GM19099 (cell line): ENCODE results near the gene USP20.

Experiments used
- POLR2A ChIP-seq: IDR thresholded peaks from 3 replicates; pipeline ENCODE4 v1.6.1; 2011; ENCODE audit warnings: low read depth; ENCODE audit not compliant: insufficient read length; ENCODE audit errors: extremely low read depth

The USP20 gene

DNA sequence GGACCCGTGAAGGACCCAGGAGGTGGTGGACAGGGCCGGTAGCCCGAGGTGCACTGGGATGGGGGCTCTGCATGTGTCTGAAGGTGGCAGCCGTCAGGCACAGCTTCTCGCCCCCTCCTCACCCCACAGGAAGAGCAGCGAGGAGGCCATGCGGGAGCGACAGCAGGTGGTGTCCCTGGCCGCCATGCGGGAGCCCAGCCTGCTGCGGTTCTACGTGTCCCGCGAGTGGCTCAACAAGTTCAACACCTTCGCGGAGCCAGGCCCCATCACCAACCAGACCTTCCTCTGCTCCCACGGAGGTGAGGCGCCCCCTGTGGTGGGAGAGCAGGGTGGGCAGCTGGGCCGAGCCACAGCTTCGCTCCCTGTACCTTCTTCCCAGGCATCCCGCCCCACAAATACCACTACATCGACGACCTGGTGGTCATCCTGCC lies 39.9 kb downstream of the USP20 start:
- TF ChIP-seq POLR2A, result no peak

DNA sequence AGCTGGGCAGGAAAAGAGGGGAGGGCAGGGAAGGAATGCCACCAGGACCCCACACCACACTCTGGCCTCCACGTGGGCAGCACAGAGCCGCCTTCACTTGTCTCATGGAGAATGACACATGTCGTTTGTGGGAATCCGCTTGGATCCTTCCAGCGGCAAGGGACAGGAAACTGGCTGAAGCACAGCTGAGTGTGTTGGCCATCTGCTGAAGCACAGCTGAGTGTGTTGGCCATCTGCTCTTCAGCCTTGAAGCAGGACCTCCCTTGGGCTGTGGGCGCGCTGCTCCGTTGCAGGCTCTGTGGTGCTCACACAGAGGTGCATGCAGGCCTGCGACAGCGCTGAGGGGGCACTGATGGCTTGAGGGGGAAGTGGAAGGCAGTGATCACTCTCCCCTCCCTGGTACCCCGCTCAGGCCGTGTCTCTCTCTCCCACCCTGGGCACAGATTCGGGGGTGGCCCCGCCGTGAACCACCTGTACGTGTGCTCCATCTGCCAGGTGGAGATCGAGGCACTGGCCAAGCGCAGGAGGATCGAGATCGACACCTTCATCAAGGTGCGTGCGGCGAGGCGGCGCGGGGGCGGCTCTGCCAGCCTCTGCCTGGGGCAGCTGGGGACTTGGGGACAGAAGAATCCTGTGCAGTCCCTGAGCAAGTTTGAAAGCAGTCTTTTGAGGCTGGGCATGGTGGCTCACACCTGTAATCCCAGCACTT lies 40.6 kb downstream of the USP20 start:
- no peak for TF ChIP-seq POLR2A

DNA sequence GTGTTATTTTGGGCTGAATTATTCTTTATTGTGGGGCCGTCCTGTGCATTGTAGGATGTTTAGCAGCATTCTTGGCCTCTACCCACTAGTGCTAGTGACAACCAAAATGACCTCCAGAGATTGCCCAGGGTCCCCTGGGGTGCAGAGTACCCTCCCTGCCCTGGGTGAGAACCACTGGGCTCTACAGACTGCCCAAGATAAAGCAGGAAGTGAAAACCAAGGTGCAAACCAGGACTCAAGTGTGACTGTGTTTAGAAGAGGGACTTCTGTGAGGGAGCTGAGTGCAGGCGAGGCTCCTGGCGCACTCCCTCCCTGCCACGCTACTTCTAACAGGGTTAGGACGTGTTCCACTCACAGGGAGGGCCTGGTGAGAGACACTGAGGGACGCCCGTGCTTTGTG lies 41.6 kb downstream of the USP20 start:
- TF ChIP-seq POLR2A, result no peak

DNA sequence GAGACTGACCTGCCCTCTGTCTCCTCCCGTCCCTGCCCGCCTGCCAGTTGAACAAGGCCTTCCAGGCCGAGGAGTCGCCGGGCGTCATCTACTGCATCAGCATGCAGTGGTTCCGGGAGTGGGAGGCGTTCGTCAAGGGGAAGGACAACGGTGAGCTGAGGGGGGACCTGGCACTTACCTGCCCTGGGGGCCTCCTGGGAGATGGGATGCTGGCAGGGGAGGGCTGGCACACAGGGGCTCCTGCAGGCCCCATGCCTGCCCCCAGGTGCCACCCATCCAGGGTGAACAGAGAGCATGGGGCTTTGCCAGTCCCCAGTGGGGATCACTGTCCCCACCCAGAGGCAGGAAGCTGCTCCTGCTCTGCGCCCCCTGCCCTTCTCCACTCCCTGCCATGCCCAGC lies 43.0 kb downstream of the USP20 start:
- no peak for TF ChIP-seq POLR2A

DNA sequence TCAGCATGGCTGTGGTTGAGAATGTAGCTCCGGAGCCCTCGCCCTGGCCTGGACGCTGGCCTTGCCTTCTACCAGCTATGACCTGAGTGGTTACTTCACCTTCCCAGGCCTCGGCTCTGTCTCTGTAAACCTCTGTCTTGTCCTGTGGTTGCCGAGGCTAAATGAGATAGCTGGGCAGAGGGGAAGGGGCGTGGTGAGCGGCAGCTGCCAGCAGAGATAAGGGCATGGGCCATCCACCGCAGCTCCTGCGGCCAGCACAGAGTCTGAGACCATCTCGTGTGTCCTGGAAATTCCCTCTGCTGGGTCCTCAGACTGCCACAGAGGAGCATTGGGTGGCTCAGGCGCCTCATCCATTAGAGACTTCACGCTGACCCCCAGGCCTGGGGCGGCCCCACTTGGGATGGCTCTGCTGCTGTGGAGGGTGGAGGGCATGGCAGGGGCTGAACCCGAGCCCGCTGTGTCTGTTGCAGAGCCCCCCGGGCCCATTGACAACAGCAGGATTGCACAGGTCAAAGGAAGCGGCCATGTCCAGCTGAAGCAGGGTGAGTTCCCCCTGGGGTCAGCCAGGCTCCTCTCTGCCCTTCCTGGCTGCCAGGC lies 43.9 kb downstream of the USP20 start:
- TF ChIP-seq POLR2A, result no peak

DNA sequence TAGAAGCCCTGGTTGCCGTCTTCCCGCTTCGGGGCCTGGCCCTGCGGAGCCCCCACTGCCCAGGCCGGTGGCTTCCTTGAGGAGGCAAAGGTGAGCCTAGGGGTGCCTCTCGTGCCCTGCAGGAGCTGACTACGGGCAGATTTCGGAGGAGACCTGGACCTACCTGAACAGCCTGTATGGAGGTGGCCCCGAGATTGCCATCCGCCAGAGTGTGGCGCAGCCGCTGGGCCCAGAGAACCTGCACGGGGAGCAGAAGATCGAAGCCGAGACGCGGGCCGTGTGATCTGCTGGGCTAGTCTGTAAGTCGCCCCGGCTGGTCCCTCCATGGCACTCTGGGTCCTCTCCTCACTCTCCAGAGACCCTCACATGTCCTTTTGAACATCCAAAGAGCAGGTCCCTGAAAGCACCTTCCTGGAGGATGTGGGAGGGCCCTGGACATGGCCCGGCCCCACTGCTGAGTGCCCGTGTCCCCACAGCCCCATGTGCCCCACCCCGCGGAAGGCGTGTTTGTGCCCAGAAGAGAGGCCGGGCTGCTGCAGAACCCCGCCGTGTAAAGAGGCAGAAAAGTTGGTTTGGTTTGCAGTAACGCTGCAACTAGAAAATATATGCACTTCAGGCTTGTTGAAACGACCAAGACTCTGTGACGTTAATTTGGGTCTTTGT lies 44.9 kb downstream of the USP20 start:
- TF ChIP-seq POLR2A, result no peak

DNA sequence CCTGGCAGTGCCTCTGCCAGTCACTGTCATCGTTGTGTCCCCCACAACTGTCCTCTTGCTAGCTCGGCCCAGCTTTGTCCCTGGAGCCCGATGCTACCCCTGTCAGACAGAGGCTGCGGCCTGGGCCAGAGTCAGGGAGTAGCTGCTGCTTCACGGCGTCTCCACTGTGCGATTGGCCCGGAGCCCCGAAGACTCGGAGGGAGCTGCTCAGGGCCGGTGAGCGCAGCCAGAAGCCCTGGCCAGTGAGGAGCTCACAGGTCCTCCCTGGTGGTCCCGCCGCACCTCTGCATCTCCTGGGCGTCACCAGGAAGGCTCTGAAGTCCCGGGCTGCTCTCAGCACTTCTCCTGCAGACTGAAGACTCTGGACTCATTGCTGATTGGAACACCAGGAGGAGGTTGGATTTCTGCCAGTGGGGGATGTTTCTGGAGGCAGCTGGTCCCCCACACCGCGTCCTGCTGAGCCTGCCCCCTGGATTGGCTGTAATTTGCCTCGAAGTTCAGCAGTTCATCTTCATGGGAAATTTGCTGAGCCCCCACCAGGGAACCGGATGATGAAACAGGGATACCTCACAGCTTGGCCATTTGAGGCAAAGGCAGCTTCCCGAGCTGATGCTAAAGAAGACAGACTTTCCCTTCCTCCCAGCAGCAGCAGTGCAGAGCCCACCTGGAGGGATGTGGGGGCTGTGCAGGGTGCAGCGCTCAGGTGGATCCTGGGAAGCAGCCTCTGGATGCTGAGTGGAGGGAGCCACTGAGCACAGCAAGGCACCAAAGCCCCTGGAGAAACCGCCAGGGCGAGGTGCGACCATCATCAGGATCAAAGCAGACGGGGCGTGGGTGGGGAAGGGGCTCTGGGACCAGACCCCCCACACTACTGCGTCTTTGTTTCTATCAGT lies 45.6 kb downstream of the USP20 start:
- no peak for TF ChIP-seq POLR2A

DNA sequence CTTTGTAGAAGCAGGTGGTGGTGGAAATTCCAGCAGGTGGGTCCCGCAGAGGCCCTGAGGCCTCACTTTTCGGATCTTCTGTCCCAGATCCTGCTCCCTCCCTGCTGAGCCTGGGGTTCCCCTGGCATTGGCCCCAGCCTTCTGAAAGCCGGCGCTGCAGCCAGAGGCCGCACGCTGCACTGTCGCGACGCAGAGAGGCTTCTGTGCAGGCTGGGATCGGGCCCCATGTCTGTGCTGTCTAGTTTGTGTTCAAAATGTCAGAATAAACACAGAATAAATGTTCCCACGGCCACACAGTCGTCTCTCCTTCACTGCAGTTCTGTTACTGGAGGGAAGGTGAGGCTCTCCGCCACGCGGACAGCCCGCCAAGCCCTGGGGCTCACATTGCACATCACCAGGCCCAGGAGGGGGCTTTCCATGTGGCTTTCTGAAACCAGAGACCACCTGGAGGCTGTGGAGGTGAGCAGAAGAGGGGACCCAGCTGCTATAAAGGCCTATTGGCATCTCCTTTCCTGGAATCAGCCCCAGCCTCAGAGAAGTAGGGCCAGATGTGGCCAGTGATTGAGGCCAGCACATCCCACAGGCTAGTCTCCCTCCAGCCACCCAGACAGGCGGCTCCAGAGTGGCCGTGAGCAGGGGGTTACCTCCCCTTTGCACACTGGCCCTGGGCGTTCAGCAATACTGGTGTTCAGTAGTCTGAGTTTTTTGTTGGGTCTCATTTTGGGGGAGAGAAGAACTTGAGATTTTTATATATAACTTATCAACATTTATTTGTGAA lies 46.5 kb downstream of the USP20 start:
- TF ChIP-seq POLR2A, result no peak

DNA sequence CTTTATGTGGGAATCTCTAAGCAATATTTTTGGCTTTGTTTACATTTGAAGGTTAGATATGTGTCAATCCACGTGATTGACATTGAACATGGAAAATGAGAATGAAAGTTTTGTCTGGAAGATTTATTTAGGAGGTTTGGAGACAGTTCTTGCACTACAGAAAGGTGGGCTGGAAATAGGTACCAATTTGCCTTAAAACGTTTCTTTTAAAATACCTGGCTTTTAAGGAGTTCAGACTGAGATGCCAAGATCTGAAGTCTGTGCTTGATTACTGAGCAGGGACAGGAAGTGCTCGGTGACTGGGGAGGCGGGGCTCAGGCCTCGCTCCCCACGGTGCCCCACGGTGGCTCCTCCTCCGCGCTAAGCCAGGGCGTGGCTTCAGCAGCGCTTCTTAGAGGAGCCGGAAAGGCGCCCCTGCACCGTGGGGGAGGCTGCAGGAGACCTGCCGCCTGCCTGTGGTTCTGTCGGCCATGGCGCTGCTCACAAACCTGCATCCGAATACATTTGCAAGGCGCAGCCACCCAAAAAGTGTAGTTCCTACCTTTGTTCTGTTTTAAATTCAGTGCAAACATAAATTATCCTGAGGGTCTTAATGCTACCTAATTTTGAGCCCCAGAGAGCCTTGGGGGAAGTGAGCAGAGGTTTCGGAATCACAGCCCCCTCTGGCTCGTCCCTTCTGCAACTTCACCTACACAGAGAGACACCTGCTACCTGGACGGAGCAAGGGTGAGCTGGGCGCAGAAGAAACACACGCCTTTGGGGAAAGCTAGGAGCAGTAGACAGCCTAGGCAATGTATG lies 49.2 kb downstream of the USP20 start:
- TF ChIP-seq POLR2A, result peak; percentile 87

DNA sequence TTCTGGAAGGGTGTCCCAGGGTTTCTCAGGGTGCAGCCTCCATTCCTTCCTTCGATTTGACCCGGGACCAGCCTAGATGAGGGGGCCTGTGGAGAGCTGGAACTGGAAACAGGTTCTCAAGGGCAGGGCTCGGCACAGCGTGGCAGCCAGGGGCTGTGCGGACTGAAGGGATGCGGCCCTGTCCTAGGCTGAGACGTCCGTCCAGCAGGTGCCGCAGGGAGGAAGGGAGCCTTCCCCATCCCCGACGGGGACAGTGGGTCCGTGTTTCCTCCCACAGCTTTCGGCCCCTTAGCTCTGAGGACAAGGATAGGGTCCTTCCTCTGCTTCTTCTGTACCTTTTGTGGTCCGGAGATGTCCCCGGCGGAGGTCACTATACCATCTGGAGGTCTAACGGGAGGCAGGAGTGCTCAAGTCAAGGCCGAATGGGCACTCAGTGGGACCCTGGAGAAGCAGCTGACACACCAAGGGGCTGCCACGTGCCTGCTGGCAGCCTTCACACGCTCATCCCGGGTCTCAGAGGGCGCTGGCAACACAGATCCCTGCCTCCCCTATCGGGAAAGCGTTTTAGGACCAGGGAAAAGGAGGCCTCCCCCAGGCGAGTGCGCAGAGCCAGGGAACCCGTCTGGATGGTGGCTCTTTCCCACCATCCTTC lies 49.9 kb downstream of the USP20 start:
- TF ChIP-seq POLR2A, result no peak

DNA sequence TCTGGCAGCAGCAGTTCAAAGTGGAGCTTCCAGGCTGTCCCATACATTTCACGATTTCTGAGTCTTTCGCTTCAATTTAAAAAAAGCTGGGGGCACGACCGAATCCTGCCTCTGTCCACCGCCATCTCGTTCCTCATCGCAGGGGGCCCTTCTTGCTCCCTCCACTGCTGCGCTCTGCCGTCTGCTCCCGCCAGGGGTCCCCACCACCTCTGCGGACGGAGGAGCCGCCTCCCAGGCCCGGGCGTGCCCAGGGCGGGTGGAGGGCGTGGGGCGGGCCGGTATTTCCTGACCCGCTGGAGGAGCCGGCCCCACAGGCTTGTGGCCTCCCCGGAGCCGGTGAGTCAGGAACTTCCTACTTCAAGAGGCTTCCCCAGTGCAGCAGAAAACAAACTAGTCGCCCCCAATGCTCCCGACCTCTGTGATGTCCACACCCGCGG lies 50.4 kb downstream of the USP20 start:
- TF ChIP-seq POLR2A, result peak; percentile 50

DNA sequence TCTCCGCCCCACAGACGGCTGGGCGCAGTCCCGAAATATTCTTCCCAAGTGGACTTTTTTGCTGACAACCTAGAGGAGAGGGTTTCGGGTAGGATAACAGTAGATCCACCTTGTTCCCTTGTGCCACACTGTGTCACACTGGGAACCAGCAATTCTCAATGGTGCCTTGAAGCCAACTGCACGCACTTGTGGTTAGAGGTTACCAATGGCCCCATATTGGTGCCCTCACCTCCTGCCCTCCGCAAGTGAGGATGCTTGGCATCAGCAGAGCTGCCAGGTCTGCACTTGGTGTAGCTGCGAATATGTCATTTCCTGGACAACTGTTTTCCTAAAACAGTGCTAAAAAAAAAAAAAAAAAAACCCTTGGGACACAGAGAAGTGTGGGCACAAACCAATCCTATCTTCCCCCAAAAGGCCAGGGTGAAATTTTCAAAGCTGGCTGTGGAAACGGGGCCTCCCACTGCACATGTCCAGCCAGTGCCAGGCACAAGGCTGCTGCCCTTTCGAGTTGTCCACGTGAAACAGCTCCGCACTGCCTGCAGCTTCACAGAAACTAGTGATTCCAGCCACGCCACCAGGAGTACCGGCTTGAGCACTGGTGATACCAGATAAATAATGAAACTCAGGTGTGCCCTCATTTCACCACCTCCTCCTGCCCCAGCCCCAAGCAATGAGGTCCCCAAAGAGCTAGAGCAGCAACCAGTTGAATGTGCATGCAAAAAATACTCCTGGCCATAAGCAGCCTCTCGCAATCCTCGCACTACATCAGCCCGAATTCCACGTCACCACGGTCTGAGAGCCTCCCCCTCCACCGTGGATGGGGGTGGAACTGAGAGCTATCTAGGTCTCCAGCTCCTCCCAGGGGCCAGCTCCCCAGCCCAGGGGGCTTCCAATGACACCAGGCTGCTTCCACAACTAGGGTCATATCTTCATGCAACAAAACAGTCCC lies 51.2 kb downstream of the USP20 start:
- TF ChIP-seq POLR2A, result peak; percentile 52
